CD8-positive, alpha-beta memory T cell (primary cell): ENCODE results near the gene TSPAN13. TPM values are rescaled to one million over a fixed set of nuclear protein-coding genes. Genes with fewer than 3 reads are reported as not detected.

ENCODE experiments used
- CTCF ChIA-PET: fragments of 350-600 bp; sonication (Branson Sonifier 250); formaldehyde crosslinking; loops from one replicate; lab custom pipeline; 2021; ENCODE audit warnings: antibody characterized with exemption; lab: Charles Lee
- POLR2A ChIA-PET: fragments of 350-600 bp; sonication (Branson Sonifier 250); formaldehyde crosslinking; loops from one replicate; lab custom pipeline; 2021; ENCODE audit warnings: antibody characterized with exemption; lab: Charles Lee
- DNase-seq, 5 donors: peaks; one replicate each; pipeline versions ENCODE4 v3.0.0 to v3.0.0-alpha.2; 2020 to 2022; ENCODE audit warnings: mixed read lengths in 1 of 5
- H3K27ac ChIP-seq: one replicate; pipeline ENCODE4 v1.7.0; 2013; ENCODE audit warnings: low read depth, mild to moderate bottlenecking, low read length, moderate library complexity
- H3K27me3 ChIP-seq: 2 replicates; pipeline ENCODE4 v1.7.0; 2013; ENCODE audit warnings: low read length, mild to moderate bottlenecking; ENCODE audit not compliant: insufficient read depth, poor library complexity, severe bottlenecking
- H3K36me3 ChIP-seq: 2 replicates; pipeline ENCODE4 v1.7.0; 2013; ENCODE audit warnings: mild to moderate bottlenecking, low read length, moderate library complexity; ENCODE audit not compliant: insufficient read depth
- H3K4me1 ChIP-seq: 2 replicates; pipeline ENCODE4 v1.7.0; 2013; ENCODE audit warnings: mild to moderate bottlenecking, low read length, moderate library complexity; ENCODE audit not compliant: insufficient read depth
- H3K4me3 ChIP-seq: 2 replicates; pipeline ENCODE4 v1.7.0; 2013; ENCODE audit warnings: mild to moderate bottlenecking, low read length
- H3K9me3 ChIP-seq: 2 replicates; pipeline ENCODE4 v1.7.0; 2013; ENCODE audit warnings: mild to moderate bottlenecking, low read length
- H3K27ac Mint-ChIP-seq, 8 donors: one replicate each; pipeline ENCODE4 v1.8.0; 2020 to 2021; ENCODE audit warnings: mixed read lengths in 8 of 8, mild to moderate bottlenecking in 6 of 8, inconsistent platforms in 3 of 8, moderate library complexity in 3 of 8
- H3K27me3 Mint-ChIP-seq, 2 donors: one replicate each; pipeline ENCODE4 v1.8.0; 2020 to 2021; ENCODE audit warnings: mixed read lengths in 2 of 2, mild to moderate bottlenecking in 1 of 2, moderate library complexity in 1 of 2
- H3K36me3 Mint-ChIP-seq, 3 donors: one replicate each; pipeline ENCODE4 v1.8.0; 2020 to 2021; ENCODE audit warnings: mixed read lengths in 3 of 3, inconsistent platforms in 1 of 3, mild to moderate bottlenecking in 1 of 3
- H3K4me1 Mint-ChIP-seq, 3 donors: one replicate each; pipeline ENCODE4 v1.8.0; 2020 to 2021; ENCODE audit warnings: mixed read lengths in 3 of 3, inconsistent platforms in 1 of 3, mild to moderate bottlenecking in 1 of 3
- H3K4me3 Mint-ChIP-seq, 7 donors: one replicate each; pipeline ENCODE4 v1.8.0; 2020 to 2021; ENCODE audit warnings: mixed read lengths in 7 of 7, mild to moderate bottlenecking in 6 of 7, moderate library complexity in 4 of 7, inconsistent platforms in 2 of 7
- H3K9me3 Mint-ChIP-seq, 5 donors: one replicate each; pipeline ENCODE4 v1.8.0; 2020 to 2022; ENCODE audit warnings: mixed read lengths in 5 of 5, mild to moderate bottlenecking in 3 of 5, moderate library complexity in 2 of 5, inconsistent platforms in 1 of 5
- polyA plus RNA-seq: library from polyadenylated mRNA; unstranded; fragments of 300-500 nt; fragmentation: Illumina TruSeq; gene quantifications from one replicate; pipeline ENCODE4 v1.2.3, GENCODE V29; 2021
- total RNA-seq, 2 experiments: library from RNA; stranded (reverse); gene quantifications; one replicate each; pipeline ENCODE4 v1.2.3, GENCODE V29; 2021

TSPAN13 gene
- total and polyA plus RNA-seq, 3 experiments from 2014 or later, result 0.66 to 0.97 TPM; not detected in 1

DNA sequence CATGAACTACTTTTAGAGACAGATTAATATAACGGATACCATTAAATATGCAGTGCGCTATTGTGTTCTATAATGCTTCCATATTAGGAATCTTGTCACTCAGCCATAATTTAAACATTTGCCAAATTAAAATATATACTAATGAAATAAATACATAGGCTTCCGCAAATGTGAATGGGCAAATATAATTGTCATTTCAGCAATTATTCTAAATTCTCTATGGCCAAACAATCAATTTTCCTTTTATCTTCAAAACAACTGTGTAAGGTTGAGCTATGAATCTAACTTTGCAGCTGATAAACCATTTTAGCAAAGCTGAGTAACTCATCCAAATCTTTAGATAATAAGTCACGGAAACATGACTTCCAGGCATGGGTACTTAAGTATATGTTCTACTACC lies 20.7 kb upstream of the TSPAN13 start:
- H3K4me1 ChIP-seq, result no peaks in the 10 kb centered on the region
- ChIA-PET POLR2A (no interaction called here), CTCF (no interaction called here)
- H3K4me3 ChIP-seq, result no peak overlapping the region
- H3K36me3 Mint-ChIP-seq, result peaks cover 0 to 5% (median 2%) of the 10 kb centered on the region in 3 donors
- no peaks in the 10 kb centered on the region for H3K27me3 ChIP-seq
- H3K36me3 ChIP-seq, result no peaks in the 10 kb centered on the region
- H3K27ac ChIP-seq, result no peak overlapping the region
- no peak overlapping the region for H3K27ac Mint-ChIP-seq
- DNase-seq, result no peak
- no peak overlapping the region for H3K4me3 Mint-ChIP-seq
- H3K27me3 Mint-ChIP-seq, result peaks cover 0 to 5% of the 10 kb centered on the region in 2 donors
- H3K9me3 Mint-ChIP-seq, result no peaks in the 10 kb centered on the region
- H3K9me3 ChIP-seq, result no peaks in the 10 kb centered on the region
- peaks cover 0 to 8% (median 0%) of the 10 kb centered on the region in 3 donors for H3K4me1 Mint-ChIP-seq

DNA sequence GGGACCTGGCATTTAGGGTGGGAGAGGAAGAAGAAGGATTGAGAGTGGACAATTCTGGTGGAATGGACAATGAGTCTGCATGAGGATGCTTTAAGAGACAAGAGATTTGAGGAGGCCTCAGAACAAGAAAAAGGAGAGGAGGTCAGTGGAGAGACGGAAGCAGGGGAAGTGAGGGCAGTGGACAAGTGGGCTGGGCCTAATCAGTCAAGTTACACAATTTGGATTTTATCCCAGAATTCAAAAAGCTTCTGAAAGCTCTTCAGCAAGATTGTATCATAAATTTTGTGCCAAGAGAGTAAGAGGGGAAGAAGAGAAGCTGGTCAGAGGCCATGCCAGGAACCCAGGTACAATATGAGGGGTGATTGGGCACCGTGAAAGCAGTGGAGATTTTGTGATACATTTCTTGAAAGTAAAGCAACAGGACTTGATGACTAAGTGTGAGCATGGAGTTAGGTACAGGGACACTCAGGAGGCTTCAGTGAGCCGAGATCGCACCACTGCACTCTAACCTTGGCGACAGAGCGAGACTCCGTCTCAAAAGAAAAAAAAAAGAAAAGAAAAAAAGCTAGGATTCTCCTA lies 19.3 kb upstream of the TSPAN13 start:
- peak overlapping the region in 1 of 7 donors; percentile 17 for H3K4me3 Mint-ChIP-seq
- peaks cover 0 to 8% (median 0%) of the 10 kb centered on the region in 3 donors for H3K4me1 Mint-ChIP-seq
- no peaks in the 10 kb centered on the region for H3K9me3 Mint-ChIP-seq
- peak overlapping the region in 2 of 8 donors; percentile 4 to 90 for H3K27ac Mint-ChIP-seq
- Histone ChIP-seq H3K27ac (no peak overlapping the region), H3K4me3 (no peak overlapping the region), H3K27me3 (no peaks in the 10 kb centered on the region), H3K36me3 (no peaks in the 10 kb centered on the region), H3K4me1 (no peaks in the 10 kb centered on the region), H3K9me3 (no peaks in the 10 kb centered on the region)
- ChIA-PET CTCF (no interaction called here), POLR2A (no interaction called here)
- DNase-seq, result no peak
- H3K36me3 Mint-ChIP-seq, result peaks cover 0 to 5% (median 3%) of the 10 kb centered on the region in 3 donors
- peaks cover 0 to 3% of the 10 kb centered on the region in 2 donors for H3K27me3 Mint-ChIP-seq

DNA sequence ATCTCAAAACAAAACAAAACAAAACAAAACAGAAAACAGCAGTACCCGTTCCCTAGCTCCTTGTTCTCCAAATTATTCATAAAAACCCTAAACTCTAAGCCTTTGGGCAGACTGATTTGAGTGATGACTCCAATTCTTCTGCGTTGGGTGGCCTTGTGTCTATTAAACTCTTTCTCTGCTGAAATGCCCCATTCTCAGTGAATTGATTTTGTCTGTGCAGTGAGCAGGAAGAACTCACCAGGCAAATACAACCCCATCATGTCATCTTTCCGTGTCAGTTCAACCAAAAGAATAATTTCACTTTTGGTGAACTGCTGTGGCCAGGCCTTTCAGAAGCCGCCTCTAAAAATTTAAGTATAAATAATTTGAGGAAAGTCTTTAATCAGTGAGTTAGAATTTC lies 18.5 kb upstream of the TSPAN13 start:
- no peaks in the 10 kb centered on the region for H3K4me1 ChIP-seq
- H3K36me3 ChIP-seq, result no peaks in the 10 kb centered on the region
- H3K27me3 ChIP-seq, result no peaks in the 10 kb centered on the region
- H3K27ac Mint-ChIP-seq, result no peak overlapping the region
- H3K27me3 Mint-ChIP-seq, result peaks cover 0 to 3% of the 10 kb centered on the region in 2 donors
- H3K4me3 ChIP-seq, result no peak overlapping the region
- no peak overlapping the region for H3K27ac ChIP-seq
- no peak for DNase-seq
- peak overlapping the region in 2 of 7 donors; percentile 17 to 29 for H3K4me3 Mint-ChIP-seq
- ChIA-PET POLR2A (no interaction called here), CTCF (no interaction called here)
- peaks cover 0 to 8% (median 0%) of the 10 kb centered on the region in 3 donors for H3K4me1 Mint-ChIP-seq
- H3K9me3 Mint-ChIP-seq, result no peaks in the 10 kb centered on the region
- H3K36me3 Mint-ChIP-seq, result peaks cover 0 to 5% (median 3%) of the 10 kb centered on the region in 3 donors
- no peaks in the 10 kb centered on the region for H3K9me3 ChIP-seq

DNA sequence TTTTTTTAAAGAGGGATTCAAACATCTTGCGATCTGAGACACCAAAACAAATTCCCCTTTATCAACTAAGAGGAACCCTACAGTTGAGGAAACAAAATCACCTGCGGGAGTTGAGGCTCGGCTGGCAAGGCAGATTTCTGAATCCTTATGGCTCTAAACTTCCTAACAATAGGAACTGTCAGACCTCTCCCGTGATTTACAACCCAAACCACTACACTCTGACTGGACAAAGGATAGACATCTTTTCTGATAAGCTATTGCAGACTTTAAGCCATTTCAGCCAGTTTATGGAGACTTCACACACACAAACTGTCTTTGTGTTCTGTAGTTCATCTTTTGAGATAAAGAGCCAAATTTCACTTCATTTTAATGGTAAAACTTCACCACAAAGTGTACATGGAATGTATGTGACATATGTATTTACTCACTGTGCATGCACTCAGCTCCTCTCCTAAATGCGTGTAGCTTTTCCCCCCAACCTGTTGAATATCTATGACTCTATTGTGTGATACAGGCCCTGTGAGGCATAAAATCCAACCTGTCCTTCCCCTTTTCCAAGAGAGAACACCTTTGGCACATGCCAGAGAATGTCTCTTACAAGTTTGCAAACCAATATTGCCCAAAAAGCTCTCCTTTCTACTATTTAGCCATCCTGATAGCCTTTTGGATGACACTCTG lies 15.4 kb upstream of the TSPAN13 start:
- H3K4me3 ChIP-seq, result no peak overlapping the region
- H3K27ac ChIP-seq, result no peak overlapping the region
- H3K36me3 Mint-ChIP-seq, result peaks cover 0 to 3% (median 0%) of the 10 kb centered on the region in 3 donors
- POLR2A ChIA-PET, result no interaction called here
- H3K27me3 ChIP-seq, result no peaks in the 10 kb centered on the region
- DNase-seq, result no peak
- no peaks in the 10 kb centered on the region for H3K36me3 ChIP-seq
- H3K9me3 ChIP-seq, result no peaks in the 10 kb centered on the region
- no peaks in the 10 kb centered on the region for H3K4me1 ChIP-seq
- CTCF ChIA-PET, result no interaction called here
- no peak overlapping the region for H3K27ac Mint-ChIP-seq
- H3K4me3 Mint-ChIP-seq, result no peak overlapping the region
- peaks cover 0 to 2% of the 10 kb centered on the region in 2 donors for H3K27me3 Mint-ChIP-seq
- peaks cover 0 to 8% (median 0%) of the 10 kb centered on the region in 3 donors for H3K4me1 Mint-ChIP-seq
- no peaks in the 10 kb centered on the region for H3K9me3 Mint-ChIP-seq

DNA sequence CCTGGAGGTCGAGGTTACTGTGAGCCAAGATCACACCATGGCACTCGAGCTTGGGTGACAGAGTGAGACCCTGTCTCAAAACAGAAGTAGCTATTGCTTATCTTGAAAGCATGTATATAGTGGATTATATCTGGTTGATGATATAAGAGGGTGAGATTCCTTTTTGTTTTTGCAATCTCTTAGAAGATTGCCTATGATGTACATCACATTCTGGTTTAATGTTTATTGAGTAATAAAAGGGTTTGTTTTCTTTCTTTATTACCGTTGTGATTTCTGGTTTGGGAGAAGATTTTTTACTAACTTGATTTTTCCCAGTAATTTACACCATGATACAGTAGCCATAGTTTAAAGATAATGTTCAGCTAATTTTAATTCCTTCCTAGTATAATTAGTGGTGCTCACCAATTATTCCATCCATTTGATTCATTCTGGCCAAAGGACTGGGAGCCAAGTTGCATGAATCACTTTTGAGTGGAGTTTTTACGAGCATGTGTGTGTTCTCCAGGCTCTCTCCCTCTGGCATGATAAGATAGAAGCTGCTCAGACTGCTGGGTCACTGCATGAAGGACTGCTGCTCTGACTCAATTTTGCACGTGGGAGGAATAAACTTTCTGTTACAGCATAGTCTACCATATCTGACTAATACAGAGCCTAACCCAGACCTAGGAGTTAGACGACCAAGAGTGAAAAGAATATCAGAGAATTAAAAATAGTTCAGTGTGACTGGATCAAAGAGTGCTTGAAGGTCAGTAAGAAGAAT lies 13.5 kb upstream of the TSPAN13 start:
- H3K36me3 ChIP-seq, result no peaks in the 10 kb centered on the region
- POLR2A ChIA-PET, result no interaction called here
- H3K9me3 ChIP-seq, result no peaks in the 10 kb centered on the region
- no peak overlapping the region for H3K4me3 ChIP-seq
- no peak overlapping the region for H3K4me3 Mint-ChIP-seq
- H3K9me3 Mint-ChIP-seq, result no peaks in the 10 kb centered on the region
- no peaks in the 10 kb centered on the region for H3K4me1 ChIP-seq
- no peaks in the 10 kb centered on the region for H3K4me1 Mint-ChIP-seq
- DNase-seq, result no peak
- H3K36me3 Mint-ChIP-seq, result peaks cover 0 to 3% (median 0%) of the 10 kb centered on the region in 3 donors
- peak overlapping the region in 1 of 8 donors; percentile 4 for H3K27ac Mint-ChIP-seq
- H3K27me3 ChIP-seq, result no peaks in the 10 kb centered on the region
- H3K27ac ChIP-seq, result no peak overlapping the region
- peaks cover 0 to under 1% of the 10 kb centered on the region in 2 donors for H3K27me3 Mint-ChIP-seq
- CTCF ChIA-PET, result no interaction called here

DNA sequence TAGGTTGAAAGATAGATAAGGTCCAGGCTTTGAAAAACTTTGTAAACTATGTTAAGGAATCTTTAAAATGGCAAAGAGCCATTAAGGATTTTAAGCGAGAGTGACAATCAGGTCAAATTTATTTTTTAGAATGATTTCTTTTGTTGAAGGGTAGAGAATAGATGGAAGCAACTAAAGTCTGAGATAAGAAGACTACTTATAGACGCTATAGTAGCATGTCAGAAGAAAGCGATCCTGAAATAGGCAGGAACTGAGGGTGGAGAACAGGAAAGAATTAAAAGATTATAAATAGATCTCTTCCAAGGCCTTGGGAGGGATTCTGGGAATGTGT lies 13.0 kb upstream of the TSPAN13 start:
- ChIA-PET CTCF (no interaction called here), POLR2A (no interaction called here)
- Histone ChIP-seq H3K9me3 (no peaks in the 10 kb centered on the region), H3K4me3 (no peak overlapping the region), H3K4me1 (no peaks in the 10 kb centered on the region), H3K36me3 (no peaks in the 10 kb centered on the region), H3K27me3 (no peaks in the 10 kb centered on the region), H3K27ac (no peak overlapping the region)
- Mint-ChIP-seq H3K9me3 (no peaks in the 10 kb centered on the region), H3K4me3 (no peak overlapping the region), H3K4me1 (no peaks in the 10 kb centered on the region), H3K36me3 (peaks cover 0 to 3% (median 0%) of the 10 kb centered on the region in 3 donors), H3K27me3 (no peaks in the 10 kb centered on the region), H3K27ac (no peak overlapping the region)
- DNase-seq, result no peak

DNA sequence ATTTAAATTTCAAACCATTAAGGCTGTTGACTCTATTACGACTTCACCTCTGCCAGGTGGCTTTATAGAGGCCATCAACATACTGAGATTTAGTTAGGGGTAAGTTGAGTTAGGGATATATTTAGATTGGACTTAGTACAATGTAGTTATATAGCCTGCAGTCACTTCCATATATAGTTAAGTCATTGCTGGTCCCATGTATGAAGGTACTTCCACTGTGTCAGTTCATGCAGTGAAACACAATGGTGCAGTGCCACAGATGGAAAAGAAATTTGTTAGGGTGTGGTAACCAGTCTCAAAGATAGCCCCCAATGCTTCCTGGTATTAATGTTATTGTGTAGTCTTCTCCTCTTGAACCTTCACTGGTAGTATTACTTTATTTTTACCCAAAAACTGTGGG lies 12.6 kb upstream of the TSPAN13 start:
- CTCF ChIA-PET, result no interaction called here
- POLR2A ChIA-PET, result no interaction called here
- no peaks in the 10 kb centered on the region for H3K27me3 ChIP-seq
- Mint-ChIP-seq H3K36me3 (peaks cover 0 to 3% (median 0%) of the 10 kb centered on the region in 3 donors), H3K4me3 (no peak overlapping the region), H3K9me3 (no peaks in the 10 kb centered on the region), H3K4me1 (no peaks in the 10 kb centered on the region), H3K27me3 (no peaks in the 10 kb centered on the region), H3K27ac (no peak overlapping the region)
- H3K9me3 ChIP-seq, result no peaks in the 10 kb centered on the region
- H3K4me3 ChIP-seq, result no peak overlapping the region
- H3K4me1 ChIP-seq, result no peaks in the 10 kb centered on the region
- H3K27ac ChIP-seq, result no peak overlapping the region
- DNase-seq, result no peak
- H3K36me3 ChIP-seq, result no peaks in the 10 kb centered on the region

DNA sequence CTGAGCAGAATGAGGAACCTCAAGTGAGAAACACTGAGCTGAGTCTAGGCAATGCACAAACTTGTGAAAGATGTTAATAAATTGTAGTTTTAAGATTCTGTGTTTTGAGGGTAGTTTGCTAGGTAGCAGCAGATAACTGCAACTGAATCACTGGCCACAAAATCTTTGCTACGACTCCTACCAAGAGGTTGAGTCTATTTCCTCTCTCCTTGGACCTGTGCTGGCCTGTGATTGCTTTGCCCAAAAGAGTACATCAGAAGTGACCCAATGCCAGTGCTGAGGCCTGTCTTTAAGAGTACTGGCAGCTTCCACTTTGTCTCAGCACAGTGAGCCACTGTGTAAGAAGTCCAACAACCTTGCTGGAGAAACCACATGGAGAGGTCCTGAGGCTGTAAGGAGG lies 11.9 kb upstream of the TSPAN13 start:
- no peaks in the 10 kb centered on the region for H3K36me3 ChIP-seq
- no peak for DNase-seq
- H3K4me3 ChIP-seq, result no peak overlapping the region
- Mint-ChIP-seq H3K4me1 (no peaks in the 10 kb centered on the region), H3K27ac (no peak overlapping the region), H3K4me3 (no peak overlapping the region), H3K36me3 (peaks cover 0 to 3% (median 0%) of the 10 kb centered on the region in 3 donors), H3K27me3 (peaks cover 0 to 2% of the 10 kb centered on the region in 2 donors), H3K9me3 (no peaks in the 10 kb centered on the region)
- H3K9me3 ChIP-seq, result no peaks in the 10 kb centered on the region
- ChIA-PET CTCF (no interaction called here), POLR2A (no interaction called here)
- no peak overlapping the region for H3K27ac ChIP-seq
- no peaks in the 10 kb centered on the region for H3K4me1 ChIP-seq
- H3K27me3 ChIP-seq, result no peaks in the 10 kb centered on the region
